ENCODE data around the gene GRM4.

GRCh38 chr6:34177181-34177591, 31.3 kb upstream of the GRM4 start:
- TF ChIP-seq POLR2A (IDR thresholded peaks at IDR 0.05; ENCODE audit: low read length): no peak
- TF ChIP-seq GATA1 (IDR thresholded peaks at IDR 0.05; ENCODE audit: low read depth, low read length): no peak
